Caco-2 (cell line): ENCODE data around the gene CABP2. TPM values are rescaled to one million over a fixed set of nuclear protein-coding genes. Genes with fewer than 3 reads are reported as not detected.

ENCODE experiments used
- BruUV-seq: library from RNA; stranded (reverse); fragments of 400-500 nt; replicated peaks from 2 replicates; lab custom pipeline; 2021; lab: Mats Ljungman, UMichigan
- CTCF ChIA-PET: fragments of 300-600 bp; sonication (Branson Sonifier 250); formaldehyde crosslinking; loops from one replicate; lab custom pipeline; 2022; ENCODE audit warnings: antibody characterized with exemption; lab: Charles Lee
- POLR2A ChIA-PET: fragments of 300-600 bp; sonication (Branson Sonifier 250); formaldehyde crosslinking; loops from one replicate; lab custom pipeline; 2022; ENCODE audit warnings: antibody characterized with exemption; lab: Charles Lee
- DNase-seq, 2 experiments: peaks; one replicate each; pipeline versions ENCODE4 v3.0.0 to v3.0.0-alpha.2; 2020 to 2022
- H3K27me3 ChIP-seq: replicated peaks from 2 replicates; pipeline ENCODE4 v1.6.0; 2011; ENCODE audit warnings: low read length; ENCODE audit not compliant: control insufficient read depth, insufficient read depth
- H3K36me3 ChIP-seq: 2 replicates; pipeline ENCODE4 v1.5.1; 2011; ENCODE audit warnings: low read length; ENCODE audit not compliant: control insufficient read depth, insufficient read depth
- H3K4me1 ChIP-seq: fragments of 250-450 bp; sonication (Bioruptor Pico); 2 replicates; pipeline ENCODE4 v1.5.1; 2020; ENCODE audit warnings: mild to moderate bottlenecking
- H3K4me3 ChIP-seq: 2 replicates; pipeline ENCODE4 v1.5.1; 2011; ENCODE audit warnings: low read depth, mild to moderate bottlenecking, control low read depth, low read length
- H3K9me3 ChIP-seq: fragments of 250-450 bp; sonication (Bioruptor Pico); 2 replicates; pipeline ENCODE4 v1.5.1; 2020; ENCODE audit warnings: mild to moderate bottlenecking, moderate library complexity
- H3K27ac Mint-ChIP-seq: one replicate; pipeline ENCODE4 v1.8.0; 2022; ENCODE audit warnings: mixed read lengths; ENCODE audit not compliant: unreplicated experiment
- H3K27me3 Mint-ChIP-seq: one replicate; pipeline ENCODE4 v1.8.0; 2022; ENCODE audit warnings: mixed read lengths; ENCODE audit not compliant: insufficient read depth, unreplicated experiment
- H3K36me3 Mint-ChIP-seq: one replicate; pipeline ENCODE4 v1.8.0; 2022; ENCODE audit warnings: mild to moderate bottlenecking, mixed read lengths; ENCODE audit not compliant: insufficient read depth, unreplicated experiment
- H3K4me1 Mint-ChIP-seq: one replicate; pipeline ENCODE4 v1.8.0; 2022; ENCODE audit warnings: low read depth, mixed read lengths; ENCODE audit not compliant: unreplicated experiment
- H3K4me3 Mint-ChIP-seq: one replicate; pipeline ENCODE4 v1.8.0; 2022; ENCODE audit warnings: mild to moderate bottlenecking, moderate library complexity, mixed read lengths; ENCODE audit not compliant: unreplicated experiment
- H3K9me3 Mint-ChIP-seq: one replicate; pipeline ENCODE4 v1.8.0; 2022; ENCODE audit warnings: mixed read lengths; ENCODE audit not compliant: unreplicated experiment
- intact Hi-C: fragments of 100-400 bp; cut with micrococcal nuclease; formaldehyde crosslinking; loops from one replicate; pipeline ENCODE4 v1.10.0; 2022; ENCODE audit not compliant: unreplicated experiment
- total RNA-seq: library from RNA; stranded (reverse); gene quantifications from 2 replicates; pipeline ENCODE4 v1.2.3, GENCODE V29; 2022
- TF ChIP-seq, protein P1 (sequence below), 2 experiments: fragments of 200-600 bp in 1 of 2; IDR thresholded peaks; 1 replicate in 1 of 2; 2 replicates in 1 of 2; pipeline versions ENCODE4 v1.5.1 to v1.8.0; 2011 to 2022; ENCODE audit warnings: antibody characterized with exemption in 1 of 2, control low read depth in 1 of 2, inconsistent platforms in 1 of 2, low read depth in 1 of 2, low read length in 1 of 2, mild to moderate bottlenecking in 1 of 2, moderate library complexity in 1 of 2; ENCODE audit not compliant: insufficient read depth in 1 of 2, severe bottlenecking in 1 of 2, unreplicated experiment in 1 of 2

CABP2 gene
- total RNA-seq, 1 experiment from 2014 or later, result not detected

DNA sequence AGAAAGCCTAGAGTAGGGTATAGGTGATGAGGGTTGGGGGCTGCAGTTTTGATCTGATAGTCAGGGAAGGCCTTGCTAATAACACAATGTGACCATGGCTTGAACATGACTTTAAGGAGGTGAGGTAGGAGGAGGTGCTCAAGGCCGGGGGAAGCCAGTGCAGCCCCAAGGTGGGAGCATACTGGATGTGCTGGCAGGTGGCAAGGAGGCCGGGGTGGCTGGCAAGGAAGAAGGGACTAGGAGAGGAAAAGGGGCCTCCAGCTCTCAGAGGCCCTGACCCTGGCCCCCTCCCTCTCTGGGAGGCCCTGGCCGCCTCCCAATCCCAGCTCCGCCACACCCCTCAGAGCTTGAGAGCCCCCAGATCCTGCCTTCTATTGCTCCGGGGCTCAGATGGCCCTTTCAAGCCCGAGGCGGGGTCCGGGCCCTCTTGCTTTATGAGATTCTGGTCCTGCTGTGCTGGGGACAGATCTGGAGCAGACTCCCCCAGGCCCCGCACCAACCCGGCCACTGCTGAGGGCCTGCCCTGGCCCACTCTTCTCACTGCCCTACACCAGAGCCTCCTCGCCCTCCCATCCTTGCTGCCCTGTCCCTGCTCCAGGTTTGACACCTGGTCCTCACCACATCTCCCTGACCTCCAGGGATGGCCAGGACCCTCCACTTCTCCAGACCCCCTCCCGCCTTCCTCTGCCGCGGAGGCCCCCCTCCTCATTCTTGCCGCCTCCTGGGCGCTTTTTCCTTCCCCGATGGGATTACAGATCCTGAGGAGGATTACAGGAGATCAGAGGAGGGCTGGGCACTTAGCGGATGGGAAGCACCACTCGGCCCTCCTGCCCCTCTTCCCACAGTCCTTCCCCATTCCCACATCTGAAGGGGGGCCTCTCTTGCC, 19.9 kb downstream of the CABP2 start:
- H3K4me1 ChIP-seq, result peaks cover 25% of the 10 kb centered on the region
- peak overlapping the region; percentile 91 for H3K4me3 ChIP-seq
- POLR2A ChIA-PET, result no interaction called here
- H3K27ac Mint-ChIP-seq, result no peak overlapping the region
- intact Hi-C loops, result loop anchor here (1.0 to 10.0 kb wide), 2 partner anchors 20 to 389 kb away; partner anchors contain the start of genes AIP and KDM2A
- no peaks in the 10 kb centered on the region for H3K9me3 Mint-ChIP-seq
- H3K27me3 Mint-ChIP-seq, result no peaks in the 10 kb centered on the region
- BruUV-seq, result no TSS peak
- CTCF ChIA-PET, result no interaction called here
- H3K27me3 ChIP-seq, result no peaks in the 10 kb centered on the region
- TF ChIP-seq, protein P1, sequence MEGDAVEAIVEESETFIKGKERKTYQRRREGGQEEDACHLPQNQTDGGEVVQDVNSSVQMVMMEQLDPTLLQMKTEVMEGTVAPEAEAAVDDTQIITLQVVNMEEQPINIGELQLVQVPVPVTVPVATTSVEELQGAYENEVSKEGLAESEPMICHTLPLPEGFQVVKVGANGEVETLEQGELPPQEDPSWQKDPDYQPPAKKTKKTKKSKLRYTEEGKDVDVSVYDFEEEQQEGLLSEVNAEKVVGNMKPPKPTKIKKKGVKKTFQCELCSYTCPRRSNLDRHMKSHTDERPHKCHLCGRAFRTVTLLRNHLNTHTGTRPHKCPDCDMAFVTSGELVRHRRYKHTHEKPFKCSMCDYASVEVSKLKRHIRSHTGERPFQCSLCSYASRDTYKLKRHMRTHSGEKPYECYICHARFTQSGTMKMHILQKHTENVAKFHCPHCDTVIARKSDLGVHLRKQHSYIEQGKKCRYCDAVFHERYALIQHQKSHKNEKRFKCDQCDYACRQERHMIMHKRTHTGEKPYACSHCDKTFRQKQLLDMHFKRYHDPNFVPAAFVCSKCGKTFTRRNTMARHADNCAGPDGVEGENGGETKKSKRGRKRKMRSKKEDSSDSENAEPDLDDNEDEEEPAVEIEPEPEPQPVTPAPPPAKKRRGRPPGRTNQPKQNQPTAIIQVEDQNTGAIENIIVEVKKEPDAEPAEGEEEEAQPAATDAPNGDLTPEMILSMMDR (IDR thresholded peaks at IDR 0.05; ENCODE audit: insufficient read depth in 1 of 2, low read depth in 1 of 2, low read length in 1 of 2, severe bottlenecking in 1 of 2, unreplicated experiment in 1 of 2), result no peak
- peaks cover 58% of the 10 kb centered on the region for H3K36me3 Mint-ChIP-seq
- peaks cover 3% of the 10 kb centered on the region; the same call in 1 of the 2 replicates for H3K36me3 ChIP-seq
- H3K4me1 Mint-ChIP-seq, result peaks cover 28% of the 10 kb centered on the region
- H3K9me3 ChIP-seq, result no peaks in the 10 kb centered on the region
- peak in 1 of 2 experiments; percentile 47 for DNase-seq
- H3K4me3 Mint-ChIP-seq, result peak overlapping the region; percentile 99

DNA sequence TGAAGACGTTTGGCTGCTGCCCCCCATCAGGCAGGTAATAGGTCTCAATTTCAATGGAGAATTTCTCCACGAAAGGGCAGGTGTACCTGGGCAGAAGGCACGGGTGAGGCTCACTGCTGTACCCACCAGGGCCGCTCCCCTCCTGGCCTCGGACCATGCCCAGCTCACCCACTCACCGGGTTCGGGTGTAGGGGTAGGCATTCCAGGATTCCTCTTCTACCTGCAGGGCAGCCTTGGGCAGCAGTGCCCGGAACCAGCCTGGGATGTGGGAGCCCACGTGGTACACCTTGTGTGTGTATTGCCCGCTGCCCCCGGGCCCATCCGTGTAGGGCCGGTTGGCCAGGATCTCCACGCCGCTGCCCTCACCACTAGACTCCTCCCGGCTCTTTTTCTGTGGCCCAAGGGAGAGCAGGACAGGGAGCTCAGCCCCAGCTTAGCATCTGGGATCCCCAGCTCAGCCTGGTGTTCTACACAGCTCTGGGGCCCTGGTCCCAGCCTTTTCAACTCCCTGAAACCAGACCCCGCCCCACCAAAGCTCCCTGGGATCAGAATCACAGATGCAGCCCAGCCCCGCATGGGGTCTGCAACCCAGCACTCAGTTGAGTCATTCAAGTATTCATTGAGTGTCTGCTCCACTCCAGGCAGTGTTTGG, 20.8 kb downstream of the CABP2 start:
- TF ChIP-seq, protein P1 (IDR thresholded peaks at IDR 0.05; ENCODE audit: insufficient read depth in 1 of 2, low read depth in 1 of 2, low read length in 1 of 2, severe bottlenecking in 1 of 2, unreplicated experiment in 1 of 2), result no peak
- Mint-ChIP-seq H3K4me3 (peak overlapping the region; percentile 99), H3K9me3 (no peaks in the 10 kb centered on the region), H3K27ac (no peak overlapping the region), H3K4me1 (peaks cover 28% of the 10 kb centered on the region), H3K27me3 (no peaks in the 10 kb centered on the region), H3K36me3 (peaks cover 58% of the 10 kb centered on the region)
- intact Hi-C loops, result loop anchor here (10.0 kb wide), 1 partner anchor 388 kb away; the partner anchor contains the start of gene KDM2A
- Histone ChIP-seq H3K4me3 (no peak overlapping the region), H3K36me3 (peaks cover 3% of the 10 kb centered on the region; the same call in 1 of the 2 replicates), H3K9me3 (no peaks in the 10 kb centered on the region), H3K4me1 (peaks cover 24% of the 10 kb centered on the region), H3K27me3 (no peaks in the 10 kb centered on the region)
- peak in 1 of 2 experiments; percentile 44 for DNase-seq
- ChIA-PET POLR2A (no interaction called here), CTCF (no interaction called here)
- BruUV-seq, result no TSS peak

DNA sequence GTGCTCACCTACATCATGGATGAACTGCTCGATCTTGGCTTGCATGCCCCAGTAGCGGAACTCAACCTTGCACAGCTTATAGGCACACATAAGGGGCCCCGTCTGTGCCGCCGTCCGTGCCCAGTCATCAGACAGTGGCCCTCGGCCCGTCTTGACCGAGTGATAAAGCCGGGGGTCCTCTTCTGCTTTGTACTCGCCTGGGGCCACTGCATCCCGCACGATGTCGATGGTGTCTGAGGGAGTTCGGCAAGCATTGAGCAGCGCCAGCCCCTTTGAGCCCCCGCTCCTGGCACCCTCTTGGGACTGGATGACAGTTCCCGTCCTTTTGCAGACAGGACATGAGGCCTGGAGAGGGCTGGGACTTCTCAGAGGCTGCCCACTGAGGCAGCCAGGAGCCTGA, 21.4 kb downstream of the CABP2 start:
- TF ChIP-seq, protein P1 (IDR thresholded peaks at IDR 0.05; ENCODE audit: insufficient read depth in 1 of 2, low read depth in 1 of 2, low read length in 1 of 2, severe bottlenecking in 1 of 2, unreplicated experiment in 1 of 2), result no peak
- Mint-ChIP-seq H3K4me1 (peaks cover 22% of the 10 kb centered on the region), H3K4me3 (no peak overlapping the region), H3K36me3 (peaks cover 58% of the 10 kb centered on the region), H3K27ac (no peak overlapping the region), H3K27me3 (no peaks in the 10 kb centered on the region), H3K9me3 (no peaks in the 10 kb centered on the region)
- peaks cover 18% of the 10 kb centered on the region for H3K4me1 ChIP-seq
- ChIA-PET CTCF (no interaction called here), POLR2A (no interaction called here)
- intact Hi-C loops, result loop anchor here (10.0 kb wide), 1 partner anchor 387 kb away; the partner anchor contains the start of gene KDM2A
- H3K9me3 ChIP-seq, result no peaks in the 10 kb centered on the region
- H3K27me3 ChIP-seq, result no peaks in the 10 kb centered on the region
- peaks cover 4% of the 10 kb centered on the region; the same call in 1 of the 2 replicates for H3K36me3 ChIP-seq
- DNase-seq, result peak in 1 of 2 experiments; percentile 38
- H3K4me3 ChIP-seq, result no peak overlapping the region
- BruUV-seq, result no TSS peak
